ENCODE data around the gene TRPC3.

DNA sequence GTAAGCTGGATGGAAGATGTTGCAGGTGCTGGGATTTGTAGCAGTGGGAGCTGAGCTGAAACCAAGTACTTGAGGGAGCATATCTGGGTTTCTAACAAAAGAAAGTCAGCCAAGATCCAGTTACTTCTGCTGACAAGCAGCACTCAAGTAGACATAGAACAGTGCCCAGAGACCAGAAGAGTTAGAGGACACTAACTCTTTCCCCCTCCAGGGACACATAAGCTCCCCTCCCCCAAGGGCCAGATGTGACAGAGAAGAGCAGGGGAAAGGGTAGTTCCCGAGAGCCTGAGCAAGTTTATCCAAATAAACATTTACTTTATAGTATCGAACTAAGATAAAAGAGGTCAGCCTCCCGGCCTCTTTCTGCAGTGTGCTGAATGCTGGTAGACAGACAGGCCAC is 12.2 kb downstream of the TRPC3 start:
- TF ChIP-seq, protein P1, sequence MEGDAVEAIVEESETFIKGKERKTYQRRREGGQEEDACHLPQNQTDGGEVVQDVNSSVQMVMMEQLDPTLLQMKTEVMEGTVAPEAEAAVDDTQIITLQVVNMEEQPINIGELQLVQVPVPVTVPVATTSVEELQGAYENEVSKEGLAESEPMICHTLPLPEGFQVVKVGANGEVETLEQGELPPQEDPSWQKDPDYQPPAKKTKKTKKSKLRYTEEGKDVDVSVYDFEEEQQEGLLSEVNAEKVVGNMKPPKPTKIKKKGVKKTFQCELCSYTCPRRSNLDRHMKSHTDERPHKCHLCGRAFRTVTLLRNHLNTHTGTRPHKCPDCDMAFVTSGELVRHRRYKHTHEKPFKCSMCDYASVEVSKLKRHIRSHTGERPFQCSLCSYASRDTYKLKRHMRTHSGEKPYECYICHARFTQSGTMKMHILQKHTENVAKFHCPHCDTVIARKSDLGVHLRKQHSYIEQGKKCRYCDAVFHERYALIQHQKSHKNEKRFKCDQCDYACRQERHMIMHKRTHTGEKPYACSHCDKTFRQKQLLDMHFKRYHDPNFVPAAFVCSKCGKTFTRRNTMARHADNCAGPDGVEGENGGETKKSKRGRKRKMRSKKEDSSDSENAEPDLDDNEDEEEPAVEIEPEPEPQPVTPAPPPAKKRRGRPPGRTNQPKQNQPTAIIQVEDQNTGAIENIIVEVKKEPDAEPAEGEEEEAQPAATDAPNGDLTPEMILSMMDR (IDR thresholded peaks at IDR 0.05; ENCODE audit: insufficient read depth, low read depth, low read length) = no peak
- no peak for TF ChIP-seq EZH2 (IDR thresholded peaks at IDR 0.05; ENCODE audit: insufficient read depth, low read length)
